Brain microvascular endothelial cell (primary cell): ENCODE measurements around the gene KRTAP5-7.
A peak's percentile ranks its signal among the peaks of the same experiment; 100 is the strongest.

ENCODE experiments used
- DNase-seq: peaks from one replicate; pipeline ENCODE4 v3.0.0-alpha.2; 2020
- H3K27ac ChIP-seq: fragments of 250-450 bp; sonication (Bioruptor Pico); 2 replicates; pipeline ENCODE4 v1.5.1; 2020; ENCODE audit warnings: mild to moderate bottlenecking, moderate library complexity
- H3K27me3 ChIP-seq: fragments of 250-450 bp; sonication (Bioruptor Pico); replicated peaks from 2 replicates; pipeline ENCODE4 v1.5.1; 2020; ENCODE audit warnings: mild to moderate bottlenecking
- H3K36me3 ChIP-seq: fragments of 250-450 bp; sonication (Bioruptor Pico); replicated peaks from 2 replicates; pipeline ENCODE4 v1.5.1; 2020; ENCODE audit warnings: mild to moderate bottlenecking
- H3K4me3 ChIP-seq: 2 replicates; pipeline ENCODE4 v1.5.1; 2011; ENCODE audit warnings: low read depth, mild to moderate bottlenecking, control low read depth, low read length, moderate library complexity
- in situ Hi-C: cut with HindIII; loops from 2 replicates; pipeline ENCODE4 v1.10.0; 2017; ENCODE audit warnings: low sequenced_read_pairs, low pct_ligation_motif_present
- TF ChIP-seq, protein P1 (sequence below): IDR thresholded peaks from 2 replicates; pipeline ENCODE4 v1.5.1; 2011; ENCODE audit warnings: low read depth, mild to moderate bottlenecking, moderate library complexity, low read length, control low read depth, inconsistent platforms; ENCODE audit errors: missing control alignments

The KRTAP5-7 gene

GRCh38 chr11:71499125-71499524 lies 27.9 kb upstream of the KRTAP5-7 start:
- H3K27ac ChIP-seq, result peak overlapping the region; percentile 32

GRCh38 chr11:71499546-71499945 lies 27.5 kb upstream of the KRTAP5-7 start:
- DNase-seq, result no peak
- in situ Hi-C loops, result no loop called here
- H3K27me3 ChIP-seq, result no peaks in the 10 kb centered on the region
- peaks cover 30% of the 10 kb centered on the region for H3K36me3 ChIP-seq
- peak overlapping the region; percentile 32 for H3K27ac ChIP-seq
- H3K4me3 ChIP-seq, result no peak overlapping the region
- TF ChIP-seq, protein P1, sequence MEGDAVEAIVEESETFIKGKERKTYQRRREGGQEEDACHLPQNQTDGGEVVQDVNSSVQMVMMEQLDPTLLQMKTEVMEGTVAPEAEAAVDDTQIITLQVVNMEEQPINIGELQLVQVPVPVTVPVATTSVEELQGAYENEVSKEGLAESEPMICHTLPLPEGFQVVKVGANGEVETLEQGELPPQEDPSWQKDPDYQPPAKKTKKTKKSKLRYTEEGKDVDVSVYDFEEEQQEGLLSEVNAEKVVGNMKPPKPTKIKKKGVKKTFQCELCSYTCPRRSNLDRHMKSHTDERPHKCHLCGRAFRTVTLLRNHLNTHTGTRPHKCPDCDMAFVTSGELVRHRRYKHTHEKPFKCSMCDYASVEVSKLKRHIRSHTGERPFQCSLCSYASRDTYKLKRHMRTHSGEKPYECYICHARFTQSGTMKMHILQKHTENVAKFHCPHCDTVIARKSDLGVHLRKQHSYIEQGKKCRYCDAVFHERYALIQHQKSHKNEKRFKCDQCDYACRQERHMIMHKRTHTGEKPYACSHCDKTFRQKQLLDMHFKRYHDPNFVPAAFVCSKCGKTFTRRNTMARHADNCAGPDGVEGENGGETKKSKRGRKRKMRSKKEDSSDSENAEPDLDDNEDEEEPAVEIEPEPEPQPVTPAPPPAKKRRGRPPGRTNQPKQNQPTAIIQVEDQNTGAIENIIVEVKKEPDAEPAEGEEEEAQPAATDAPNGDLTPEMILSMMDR, result no peak

More at GRCh38 chr11:71499125-71499524, 27.9 kb upstream of the KRTAP5-7 start:
- no peaks in the 10 kb centered on the region for H3K27me3 ChIP-seq
- DNase-seq, result peak; percentile 36
- TF ChIP-seq, protein P1, result no peak
- in situ Hi-C loops, result no loop called here
- H3K4me3 ChIP-seq, result no peak overlapping the region
- peaks cover 32% of the 10 kb centered on the region for H3K36me3 ChIP-seq

DNA sequence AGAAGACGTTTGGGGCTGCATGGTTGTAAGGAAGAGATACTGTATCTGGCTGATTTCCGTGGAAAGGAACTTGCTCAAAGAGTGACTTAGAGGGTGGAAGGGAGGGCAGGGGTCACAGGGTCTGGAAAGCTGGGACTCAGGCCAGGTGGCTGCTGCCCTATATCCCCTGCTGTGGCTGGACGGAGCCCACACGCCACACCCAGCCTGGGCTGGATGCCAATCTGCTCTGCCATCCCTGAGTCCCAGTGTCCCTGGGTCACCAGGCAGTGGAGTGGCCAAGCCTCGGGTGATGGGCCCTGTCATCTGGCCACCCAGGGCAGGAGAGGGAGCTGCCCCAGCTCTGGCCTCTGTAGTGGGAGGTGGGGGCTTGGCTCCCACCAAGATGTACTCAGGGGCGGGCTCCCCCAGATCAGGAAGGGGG lies 26.5 kb upstream of the KRTAP5-7 start:
- H3K4me3 ChIP-seq, result no peak overlapping the region
- no peaks in the 10 kb centered on the region for H3K27me3 ChIP-seq
- no peak for DNase-seq
- in situ Hi-C loops, result no loop called here
- H3K27ac ChIP-seq, result no peak overlapping the region
- peaks cover 28% of the 10 kb centered on the region for H3K36me3 ChIP-seq
- TF ChIP-seq, protein P1, result no peak

- Histone ChIP-seq H3K27ac (no peak overlapping the region), H3K27me3 (no peaks in the 10 kb centered on the region), H3K36me3 (peaks cover 27% of the 10 kb centered on the region), H3K4me3 (no peak overlapping the region)
- in situ Hi-C loops, result no loop called here
- no peak for DNase-seq
- TF ChIP-seq, protein P1, result no peak
Observed at GRCh38 chr11:71501071-71501985, 25.7 kb upstream of the KRTAP5-7 start.

GRCh38 chr11:71502026-71502425 lies 25.0 kb upstream of the KRTAP5-7 start:
- in situ Hi-C loops, result no loop called here
- no peak for DNase-seq
- H3K36me3 ChIP-seq, result peaks cover 27% of the 10 kb centered on the region

More at GRCh38 chr11:71502026-71502425, 25.0 kb upstream of the KRTAP5-7 start:
- Histone ChIP-seq H3K4me3 (no peak overlapping the region), H3K27me3 (no peaks in the 10 kb centered on the region), H3K27ac (no peak overlapping the region)
- TF ChIP-seq, protein P1, result no peak
